H1 (cell line): ENCODE results near the gene GPR137.

Experiments
- CEBPB ChIP-seq: IDR thresholded peaks from 2 replicates; pipeline ENCODE4 v1.6.1; 2012; ENCODE audit warnings: low read depth, low read length
- CTBP2 ChIP-seq: IDR thresholded peaks from 2 replicates; pipeline ENCODE4 v1.7.0; 2011; ENCODE audit warnings: borderline replicate concordance, mild to moderate bottlenecking, moderate library complexity, mixed read lengths, low read length; ENCODE audit not compliant: insufficient read depth, insufficient read length
- CTCF ChIP-seq, 3 experiments: IDR thresholded peaks; 1 replicate in 2 of 3; 2 replicates in 1 of 3; pipeline versions ENCODE4 v1.5.1 to v1.6.1; 2011; ENCODE audit warnings: low read length in 3 of 3, mild to moderate bottlenecking in 3 of 3, inconsistent platforms in 2 of 3, low read depth in 1 of 3, moderate library complexity in 1 of 3; ENCODE audit not compliant: insufficient read depth in 1 of 3; ENCODE audit errors: control extremely low read depth in 1 of 3
- EP300 ChIP-seq, 2 experiments: IDR thresholded peaks; 1 replicate in 1 of 2; 2 replicates in 1 of 2; pipeline ENCODE4 v1.6.1; 2011 to 2012; ENCODE audit warnings: low read depth in 2 of 2, low read length in 2 of 2, mild to moderate bottlenecking in 2 of 2, borderline replicate concordance in 1 of 2, inconsistent platforms in 1 of 2, moderate library complexity in 1 of 2
- EZH2 ChIP-seq: fragments of 200-600 bp; sonication (generic); IDR thresholded peaks from 2 replicates; pipeline ENCODE4 v1.7.1; 2012; ENCODE audit warnings: low read depth, mild to moderate bottlenecking, moderate library complexity, low read length, inconsistent platforms; ENCODE audit not compliant: severe bottlenecking
- GABPA ChIP-seq: IDR thresholded peaks from 2 replicates; pipeline ENCODE4 v1.6.1; 2011; ENCODE audit warnings: mild to moderate bottlenecking, low read length, moderate library complexity, borderline replicate concordance; ENCODE audit not compliant: insufficient read depth
- JUND ChIP-seq: IDR thresholded peaks from 2 replicates; pipeline ENCODE4 v1.6.1; 2011; ENCODE audit warnings: mild to moderate bottlenecking, improper control_type of control experiment, low read length
- MAX ChIP-seq: IDR thresholded peaks from 2 replicates; pipeline ENCODE4 v1.6.1; 2012; ENCODE audit warnings: inconsistent platforms
- POLR2A ChIP-seq, 2 experiments: IDR thresholded peaks; 1 replicate in 1 of 2; 2 replicates in 1 of 2; pipeline ENCODE4 v1.6.1; 2011; ENCODE audit warnings: low read depth in 2 of 2, low read length in 2 of 2, mild to moderate bottlenecking in 2 of 2; ENCODE audit errors: control extremely low read depth in 1 of 2
- POLR2AphosphoS5 ChIP-seq: IDR thresholded peaks from 2 replicates; pipeline ENCODE4 v1.6.1; 2011; ENCODE audit warnings: low read depth, low read length
- SUZ12 ChIP-seq: fragments of 200-600 bp; sonication (generic); IDR thresholded peaks from 2 replicates; pipeline ENCODE4 v1.6.1; 2012; ENCODE audit warnings: mild to moderate bottlenecking, inconsistent platforms, low read length, moderate library complexity, mixed read lengths
- TBP ChIP-seq: IDR thresholded peaks from 2 replicates; pipeline ENCODE4 v1.6.1; 2011; ENCODE audit warnings: low read depth, low read length, improper control_type of control experiment
- YY1 ChIP-seq: IDR thresholded peaks from 2 replicates; pipeline ENCODE4 v1.6.1; 2011; ENCODE audit warnings: low read depth, mild to moderate bottlenecking, low read length

GRCh38 chr11:64244966-64245365, 40.7 kb upstream of the GPR137 start:
- no peak for TF ChIP-seq EZH2
- TF ChIP-seq CTCF (IDR thresholded peaks at IDR 0.05; ENCODE audit: control extremely low read depth in 1 of 3, insufficient read depth in 1 of 3, low read depth in 1 of 3, low read length in 3 of 3), result no peak
- no peak; the same call in 1 of the 2 replicates for TF ChIP-seq POLR2AphosphoS5
- TF ChIP-seq TBP, result no peak
- TF ChIP-seq YY1, result no peak
- no peak for TF ChIP-seq SUZ12
- no peak for TF ChIP-seq JUND
- TF ChIP-seq POLR2A (IDR thresholded peaks at IDR 0.05; ENCODE audit: control extremely low read depth in 1 of 2, low read depth in 2 of 2, low read length in 2 of 2), result no peak
- TF ChIP-seq CEBPB, result no peak
- no peak for TF ChIP-seq EP300 (IDR thresholded peaks at IDR 0.05; ENCODE audit: borderline replicate concordance in 1 of 2, low read depth in 2 of 2, low read length in 2 of 2)
- TF ChIP-seq GABPA, result no peak
- no peak for TF ChIP-seq MAX
- TF ChIP-seq CTBP2, result no peak
